ENCODE results near the gene PREB. TPM values are rescaled to one million over a fixed set of nuclear protein-coding genes. Genes with fewer than 3 reads are reported as not detected.
"Not testable (repeated sequence)": the region's sequence is repeated elsewhere in the genome, so short reads cannot be mapped to it uniquely, and the experiment has no call there.

Gene PREB
- total RNA-seq, 1 donor from 2014 or later: 14.1 TPM

GRCh38 chr2:27115519-27115918 is 18.9 kb downstream of the PREB start:
- Histone ChIP-seq H3K9ac (ENCODE audit: low read depth in 1 of 3, low read length in 3 of 3) (no peak overlapping the region), H3K9me3 (ENCODE audit: control insufficient read depth in 3 of 3, low read length in 3 of 3) (no peaks in the 10 kb centered on the region)

GRCh38 chr2:27111392-27112078 is 22.9 kb downstream of the PREB start:
- H3K36me3 ChIP-seq (ENCODE audit: control insufficient read depth in 3 of 3, insufficient read depth in 3 of 3, low read length in 3 of 3); H3K9ac ChIP-seq (ENCODE audit: low read depth in 1 of 3, low read length in 3 of 3); H3K27ac ChIP-seq (ENCODE audit: low read depth, low read length); H3K4me1 ChIP-seq (ENCODE audit: control insufficient read depth in 3 of 3, insufficient read depth in 3 of 3, low read length in 3 of 3); H3K27me3 ChIP-seq (ENCODE audit: control insufficient read depth in 3 of 3, insufficient read depth in 3 of 3, low read length in 3 of 3); H3K9me3 ChIP-seq (ENCODE audit: control insufficient read depth in 3 of 3, low read length in 3 of 3); H3K4me3 ChIP-seq (ENCODE audit: low read length in 3 of 3): not testable (repeated sequence)

More at GRCh38 chr2:27115519-27115918, 18.9 kb downstream of the PREB start:
- H3K27me3 ChIP-seq (ENCODE audit: control insufficient read depth in 3 of 3, insufficient read depth in 3 of 3, low read length in 3 of 3): peaks cover 10 to 19% (median 12%) of the 10 kb centered on the region in 3 donors
- H3K27ac ChIP-seq (ENCODE audit: low read depth, low read length): no peak overlapping the region
- H3K4me1 ChIP-seq (ENCODE audit: control insufficient read depth in 3 of 3, insufficient read depth in 3 of 3, low read length in 3 of 3): peaks cover 8 to 12% (median 10%) of the 10 kb centered on the region in 3 donors
- H3K4me3 ChIP-seq (ENCODE audit: low read length in 3 of 3): no peak overlapping the region
- no peaks in the 10 kb centered on the region for H3K36me3 ChIP-seq (ENCODE audit: control insufficient read depth in 3 of 3, insufficient read depth in 3 of 3, low read length in 3 of 3)

GRCh38 chr2:27110603-27111352 is 23.7 kb downstream of the PREB start:
- H3K4me1 ChIP-seq (ENCODE audit: control insufficient read depth in 3 of 3, insufficient read depth in 3 of 3, low read length in 3 of 3); H3K9ac ChIP-seq (ENCODE audit: low read depth in 1 of 3, low read length in 3 of 3); H3K27me3 ChIP-seq (ENCODE audit: control insufficient read depth in 3 of 3, insufficient read depth in 3 of 3, low read length in 3 of 3); H3K36me3 ChIP-seq (ENCODE audit: control insufficient read depth in 3 of 3, insufficient read depth in 3 of 3, low read length in 3 of 3); H3K27ac ChIP-seq (ENCODE audit: low read depth, low read length); H3K9me3 ChIP-seq (ENCODE audit: control insufficient read depth in 3 of 3, low read length in 3 of 3); H3K4me3 ChIP-seq (ENCODE audit: low read length in 3 of 3): not testable (repeated sequence)

- Histone ChIP-seq H3K4me1 (ENCODE audit: control insufficient read depth in 3 of 3, insufficient read depth in 3 of 3, low read length in 3 of 3) (no peaks in the 10 kb centered on the region), H3K36me3 (ENCODE audit: control insufficient read depth in 3 of 3, insufficient read depth in 3 of 3, low read length in 3 of 3) (no peaks in the 10 kb centered on the region), H3K27ac (ENCODE audit: low read depth, low read length) (no peak overlapping the region), H3K27me3 (ENCODE audit: control insufficient read depth in 3 of 3, insufficient read depth in 3 of 3, low read length in 3 of 3) (no peaks in the 10 kb centered on the region), H3K9me3 (ENCODE audit: control insufficient read depth in 3 of 3, low read length in 3 of 3) (no peaks in the 10 kb centered on the region), H3K9ac (ENCODE audit: low read depth in 1 of 3, low read length in 3 of 3) (no peak overlapping the region), H3K4me3 (ENCODE audit: low read length in 3 of 3) (no peak overlapping the region)
These were observed 25.4 kb downstream of the PREB start for GRCh38 chr2:27109083-27109482.

- no peaks in the 10 kb centered on the region for H3K27me3 ChIP-seq (ENCODE audit: control insufficient read depth in 3 of 3, insufficient read depth in 3 of 3, low read length in 3 of 3)
- no peak overlapping the region for H3K27ac ChIP-seq (ENCODE audit: low read depth, low read length)
- no peaks in the 10 kb centered on the region for H3K36me3 ChIP-seq (ENCODE audit: control insufficient read depth in 3 of 3, insufficient read depth in 3 of 3, low read length in 3 of 3)
- H3K4me3 ChIP-seq (ENCODE audit: low read length in 3 of 3): no peak overlapping the region
- no peaks in the 10 kb centered on the region for H3K4me1 ChIP-seq (ENCODE audit: control insufficient read depth in 3 of 3, insufficient read depth in 3 of 3, low read length in 3 of 3)
- H3K9me3 ChIP-seq (ENCODE audit: control insufficient read depth in 3 of 3, low read length in 3 of 3): no peaks in the 10 kb centered on the region
- H3K9ac ChIP-seq (ENCODE audit: low read depth in 1 of 3, low read length in 3 of 3): peak overlapping the region in 1 of 3 donors; percentile 25
These were observed 26.2 kb downstream of the PREB start for GRCh38 chr2:27108221-27108620.

- H3K27me3 ChIP-seq (ENCODE audit: control insufficient read depth in 3 of 3, insufficient read depth in 3 of 3, low read length in 3 of 3): no peaks in the 10 kb centered on the region
- no peaks in the 10 kb centered on the region for H3K36me3 ChIP-seq (ENCODE audit: control insufficient read depth in 3 of 3, insufficient read depth in 3 of 3, low read length in 3 of 3)
- no peak overlapping the region for H3K27ac ChIP-seq (ENCODE audit: low read depth, low read length)
- no peaks in the 10 kb centered on the region for H3K9me3 ChIP-seq (ENCODE audit: control insufficient read depth in 3 of 3, low read length in 3 of 3)
- no peak overlapping the region for H3K4me3 ChIP-seq (ENCODE audit: low read length in 3 of 3)
- H3K4me1 ChIP-seq (ENCODE audit: control insufficient read depth in 3 of 3, insufficient read depth in 3 of 3, low read length in 3 of 3): no peaks in the 10 kb centered on the region
- H3K9ac ChIP-seq (ENCODE audit: low read depth in 1 of 3, low read length in 3 of 3): no peak overlapping the region
These were observed 28.5 kb downstream of the PREB start for GRCh38 chr2:27105981-27106380.

- H3K27me3 ChIP-seq (ENCODE audit: control insufficient read depth in 3 of 3, insufficient read depth in 3 of 3, low read length in 3 of 3): no peaks in the 10 kb centered on the region
These were observed 32.1 kb downstream of the PREB start for GRCh38 chr2:27102329-27102728.

GRCh38 chr2:27100036-27100435 is 34.4 kb downstream of the PREB start:
- Histone ChIP-seq H3K9ac (ENCODE audit: low read depth in 1 of 3, low read length in 3 of 3) (no peak overlapping the region), H3K27ac (ENCODE audit: low read depth, low read length) (no peak overlapping the region), H3K36me3 (ENCODE audit: control insufficient read depth in 3 of 3, insufficient read depth in 3 of 3, low read length in 3 of 3) (peaks cover 0 to 2% (median 0%) of the 10 kb centered on the region in 3 donors), H3K27me3 (ENCODE audit: control insufficient read depth in 3 of 3, insufficient read depth in 3 of 3, low read length in 3 of 3) (no peaks in the 10 kb centered on the region), H3K4me1 (ENCODE audit: control insufficient read depth in 3 of 3, insufficient read depth in 3 of 3, low read length in 3 of 3) (peaks cover 11 to 16% (median 13%) of the 10 kb centered on the region in 3 donors), H3K4me3 (ENCODE audit: low read length in 3 of 3) (no peak overlapping the region), H3K9me3 (ENCODE audit: control insufficient read depth in 3 of 3, low read length in 3 of 3) (no peaks in the 10 kb centered on the region)

More at GRCh38 chr2:27102329-27102728, 32.1 kb downstream of the PREB start:
- Histone ChIP-seq H3K9me3 (ENCODE audit: control insufficient read depth in 3 of 3, low read length in 3 of 3) (no peaks in the 10 kb centered on the region), H3K4me1 (ENCODE audit: control insufficient read depth in 3 of 3, insufficient read depth in 3 of 3, low read length in 3 of 3) (no peaks in the 10 kb centered on the region), H3K27ac (ENCODE audit: low read depth, low read length) (no peak overlapping the region), H3K9ac (ENCODE audit: low read depth in 1 of 3, low read length in 3 of 3) (no peak overlapping the region), H3K36me3 (ENCODE audit: control insufficient read depth in 3 of 3, insufficient read depth in 3 of 3, low read length in 3 of 3) (peaks cover 0 to 2% (median 0%) of the 10 kb centered on the region in 3 donors), H3K4me3 (ENCODE audit: low read length in 3 of 3) (no peak overlapping the region)

GRCh38 chr2:27099334-27099955 is 35.0 kb downstream of the PREB start:
- H3K4me3 ChIP-seq (ENCODE audit: low read length in 3 of 3): no peak overlapping the region
- no peak overlapping the region for H3K9ac ChIP-seq (ENCODE audit: low read depth in 1 of 3, low read length in 3 of 3)
- H3K36me3 ChIP-seq (ENCODE audit: control insufficient read depth in 3 of 3, insufficient read depth in 3 of 3, low read length in 3 of 3): peaks cover 0 to 2% (median 0%) of the 10 kb centered on the region in 3 donors
- H3K9me3 ChIP-seq (ENCODE audit: control insufficient read depth in 3 of 3, low read length in 3 of 3): no peaks in the 10 kb centered on the region
- no peak overlapping the region for H3K27ac ChIP-seq (ENCODE audit: low read depth, low read length)
- peaks cover 11 to 16% (median 13%) of the 10 kb centered on the region in 3 donors for H3K4me1 ChIP-seq (ENCODE audit: control insufficient read depth in 3 of 3, insufficient read depth in 3 of 3, low read length in 3 of 3)
- H3K27me3 ChIP-seq (ENCODE audit: control insufficient read depth in 3 of 3, insufficient read depth in 3 of 3, low read length in 3 of 3): no peaks in the 10 kb centered on the region

GRCh38 chr2:27097341-27097740 is 37.1 kb downstream of the PREB start:
- peaks cover 11 to 16% (median 13%) of the 10 kb centered on the region in 3 donors for H3K4me1 ChIP-seq (ENCODE audit: control insufficient read depth in 3 of 3, insufficient read depth in 3 of 3, low read length in 3 of 3)
- no peak overlapping the region for H3K4me3 ChIP-seq (ENCODE audit: low read length in 3 of 3)
- H3K27ac ChIP-seq (ENCODE audit: low read depth, low read length): no peak overlapping the region
- H3K36me3 ChIP-seq (ENCODE audit: control insufficient read depth in 3 of 3, insufficient read depth in 3 of 3, low read length in 3 of 3): peaks cover 0 to 5% (median 0%) of the 10 kb centered on the region in 3 donors
- no peaks in the 10 kb centered on the region for H3K27me3 ChIP-seq (ENCODE audit: control insufficient read depth in 3 of 3, insufficient read depth in 3 of 3, low read length in 3 of 3)
- no peaks in the 10 kb centered on the region for H3K9me3 ChIP-seq (ENCODE audit: control insufficient read depth in 3 of 3, low read length in 3 of 3)
- H3K9ac ChIP-seq (ENCODE audit: low read depth in 1 of 3, low read length in 3 of 3): no peak overlapping the region

Data from skeletal muscle tissue (tissue), 4 donors.